ENCODE data around the gene PNKD.

The PNKD gene

GRCh38 chr2:218323526-218324472 lies 53.5 kb downstream of the PNKD start:
- DNase-seq (ENCODE audit: low spot score) = no peak
- TF ChIP-seq CTCF (IDR thresholded peaks at IDR 0.05; ENCODE audit: extremely low read depth, missing control alignments) = no peak

DNA sequence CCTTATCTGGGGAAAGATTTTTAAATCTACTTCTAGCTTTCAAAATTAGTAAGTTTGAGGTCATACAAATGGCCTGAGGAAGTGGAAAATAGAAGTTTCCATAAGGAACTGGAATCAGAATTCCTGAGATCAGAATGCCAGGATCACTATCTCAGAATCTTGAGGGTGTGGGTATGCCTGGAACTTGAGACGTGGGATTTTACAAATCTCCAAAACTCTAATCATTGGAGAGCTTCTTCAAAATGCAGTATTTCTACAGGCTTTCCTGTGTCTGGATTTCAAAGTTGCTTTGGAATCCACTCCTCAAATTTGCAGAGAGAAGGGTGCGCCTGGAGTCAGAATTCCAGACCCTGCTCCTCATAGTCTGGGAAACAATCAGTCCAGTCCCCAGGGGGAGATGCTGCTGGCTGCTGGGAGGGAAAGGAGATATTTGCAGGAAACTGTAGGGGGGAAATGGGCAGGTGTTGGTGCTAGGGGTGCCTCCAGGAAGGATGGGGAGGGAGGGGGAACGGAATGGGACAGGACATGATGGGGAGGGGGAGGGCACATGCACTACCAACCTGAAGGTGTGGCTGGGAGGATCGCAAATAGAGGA lies 55.3 kb downstream of the PNKD start:
- no peak for DNase-seq (ENCODE audit: low spot score)
- TF ChIP-seq CTCF (IDR thresholded peaks at IDR 0.05; ENCODE audit: extremely low read depth, missing control alignments) = no peak

DNA sequence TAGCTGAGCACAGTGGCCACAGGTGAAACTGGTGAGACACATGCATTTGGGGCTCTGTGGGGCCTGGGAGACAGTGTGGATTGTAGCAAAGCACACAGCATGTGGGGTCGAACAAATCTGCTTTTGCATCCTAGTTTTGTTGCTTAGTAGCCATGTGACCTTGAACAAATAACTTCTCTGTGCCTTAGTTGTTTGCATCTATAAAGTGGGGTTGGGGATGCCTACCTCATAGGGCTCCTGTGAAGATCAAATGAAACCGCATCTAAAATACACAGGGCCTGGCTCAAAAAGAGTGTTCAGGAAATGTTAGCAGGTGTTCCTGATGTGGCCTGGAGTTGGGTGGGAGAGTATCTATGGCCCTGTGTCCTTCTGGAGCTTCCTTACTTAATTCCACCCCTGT lies 56.0 kb downstream of the PNKD start:
- no peak for TF ChIP-seq CTCF (IDR thresholded peaks at IDR 0.05; ENCODE audit: extremely low read depth, missing control alignments)
- DNase-seq (ENCODE audit: low spot score) = no peak

- TF ChIP-seq CTCF (IDR thresholded peaks at IDR 0.05; ENCODE audit: extremely low read depth, missing control alignments) = no peak
- DNase-seq (ENCODE audit: low spot score) = no peak
Observed at GRCh38 chr2:218327451-218328210, 57.3 kb downstream of the PNKD start.

DNA sequence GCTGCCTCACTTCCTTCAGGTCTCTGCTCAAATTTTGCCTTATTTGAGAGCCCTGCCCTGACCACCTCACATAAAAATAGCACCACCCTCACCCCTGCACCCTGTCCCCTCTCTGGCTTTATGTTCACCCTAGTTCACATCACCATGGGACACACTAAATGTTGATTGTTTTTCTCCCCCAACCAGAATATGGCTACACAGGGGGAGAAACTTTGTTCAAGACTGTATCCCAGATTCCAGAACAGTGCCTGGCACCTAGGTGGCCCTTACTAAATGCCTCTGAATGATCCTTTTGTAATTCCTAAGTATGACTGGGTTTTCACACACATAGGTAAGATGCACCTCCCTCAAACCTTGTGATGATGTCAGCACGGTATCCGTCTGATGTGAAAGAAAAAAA lies 58.0 kb downstream of the PNKD start:
- TF ChIP-seq CTCF (IDR thresholded peaks at IDR 0.05; ENCODE audit: extremely low read depth, missing control alignments) = no peak
- no peak for DNase-seq (ENCODE audit: low spot score)

DNA sequence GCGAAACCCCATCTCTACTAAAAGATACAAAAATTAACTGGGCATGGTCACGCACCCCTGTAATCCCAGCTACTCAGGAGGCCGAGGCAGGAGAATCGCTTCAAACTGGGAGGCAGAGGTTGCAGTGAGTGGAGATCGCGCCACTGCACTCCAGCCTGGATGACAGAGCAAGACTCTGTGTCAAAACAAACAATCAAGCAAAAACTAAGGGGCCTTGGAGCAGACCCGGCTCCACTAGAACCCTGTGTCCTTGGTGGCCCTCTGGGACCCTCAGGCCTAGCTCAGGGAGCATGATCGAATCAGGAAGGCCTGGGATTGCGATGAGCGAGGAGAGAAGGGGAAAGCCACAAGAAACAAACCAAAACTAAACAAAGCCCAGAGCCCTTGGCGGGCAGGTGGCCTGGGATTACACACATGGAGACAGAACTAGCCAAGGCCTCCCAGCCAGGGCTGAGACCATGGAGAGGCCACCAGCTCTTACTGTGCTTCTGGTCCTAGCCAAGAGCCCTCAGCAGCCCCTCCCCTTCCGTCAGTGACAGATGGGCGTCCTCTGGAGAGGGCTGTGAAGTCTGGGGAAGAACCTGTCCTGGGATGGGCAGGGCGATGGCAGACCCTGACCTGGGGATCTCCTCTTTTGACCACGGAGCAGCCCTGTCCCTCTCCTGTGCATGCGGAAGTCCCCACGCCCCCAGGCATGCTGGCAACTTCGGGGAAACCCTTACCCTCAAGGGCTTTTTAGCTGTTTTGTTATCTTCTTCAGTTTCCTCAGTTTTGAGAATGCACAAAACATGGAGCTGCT lies 58.9 kb downstream of the PNKD start:
- TF ChIP-seq CTCF (IDR thresholded peaks at IDR 0.05; ENCODE audit: extremely low read depth, missing control alignments) = no peak
- DNase-seq (ENCODE audit: low spot score) = peak; percentile 79
